Bronchial epithelial cell (primary cell): ENCODE data around the gene XPNPEP1. TPM values are rescaled to one million over a fixed set of nuclear protein-coding genes. Genes with fewer than 3 reads are reported as not detected.

Experiments used
- DNase-seq: peaks from one replicate; pipeline ENCODE4 v3.0.0-alpha.2; 2010; ENCODE audit warnings: low read depth
- FAIRE-seq: peaks from 2 replicates; lab custom pipeline; 2011; peaks lifted over from hg19 to GRCh38; lab: Jason Lieb, UNC
- H3K27me3 ChIP-seq: 2 replicates; pipeline ENCODE4 v1.5.1; 2011; ENCODE audit warnings: low read length; ENCODE audit not compliant: control insufficient read depth, insufficient read depth
- H3K36me3 ChIP-seq: 2 replicates; pipeline ENCODE4 v1.5.1; 2011; ENCODE audit warnings: low read length; ENCODE audit not compliant: control insufficient read depth, insufficient read depth
- H3K4me3 ChIP-seq: 2 replicates; pipeline ENCODE4 v1.5.1; 2011; ENCODE audit warnings: mild to moderate bottlenecking, low read depth, low read length, control low read depth
- total RNA-seq: library from RNA; depleted of rRNA; stranded (reverse); fragments of >200 nt; gene quantifications from 2 replicates; pipeline ENCODE4 v1.2.1, GENCODE V29; 2014
- TF ChIP-seq, protein P1 (sequence below): IDR thresholded peaks from 2 replicates; pipeline ENCODE4 v1.5.1; 2011; ENCODE audit warnings: mild to moderate bottlenecking, moderate library complexity, low read length, control low read depth, inconsistent platforms; ENCODE audit not compliant: insufficient read depth, severe bottlenecking

Gene XPNPEP1
- total RNA-seq, 1 donor from 2014 or later = 76.6 TPM

DNA sequence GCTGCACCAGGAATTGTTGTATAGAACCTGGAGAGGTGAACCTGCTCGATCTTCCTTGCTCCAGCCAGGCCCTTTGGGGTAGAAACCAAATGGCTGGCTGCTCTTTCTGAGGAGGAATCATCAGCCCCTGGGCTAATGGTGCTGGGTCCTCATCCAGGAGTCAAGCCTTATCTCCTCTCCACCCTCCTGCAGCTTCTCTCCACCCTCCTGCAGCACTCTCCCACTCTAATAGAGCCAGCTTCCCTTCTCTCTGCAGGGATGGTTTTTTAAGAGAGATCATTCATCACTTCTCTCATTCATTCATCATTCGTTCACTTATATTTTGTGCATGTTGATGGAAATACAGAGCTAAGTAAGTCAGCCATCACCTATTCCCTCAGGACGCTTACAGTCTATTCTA, 103.5 kb downstream of the XPNPEP1 start:
- TF ChIP-seq, protein P1, sequence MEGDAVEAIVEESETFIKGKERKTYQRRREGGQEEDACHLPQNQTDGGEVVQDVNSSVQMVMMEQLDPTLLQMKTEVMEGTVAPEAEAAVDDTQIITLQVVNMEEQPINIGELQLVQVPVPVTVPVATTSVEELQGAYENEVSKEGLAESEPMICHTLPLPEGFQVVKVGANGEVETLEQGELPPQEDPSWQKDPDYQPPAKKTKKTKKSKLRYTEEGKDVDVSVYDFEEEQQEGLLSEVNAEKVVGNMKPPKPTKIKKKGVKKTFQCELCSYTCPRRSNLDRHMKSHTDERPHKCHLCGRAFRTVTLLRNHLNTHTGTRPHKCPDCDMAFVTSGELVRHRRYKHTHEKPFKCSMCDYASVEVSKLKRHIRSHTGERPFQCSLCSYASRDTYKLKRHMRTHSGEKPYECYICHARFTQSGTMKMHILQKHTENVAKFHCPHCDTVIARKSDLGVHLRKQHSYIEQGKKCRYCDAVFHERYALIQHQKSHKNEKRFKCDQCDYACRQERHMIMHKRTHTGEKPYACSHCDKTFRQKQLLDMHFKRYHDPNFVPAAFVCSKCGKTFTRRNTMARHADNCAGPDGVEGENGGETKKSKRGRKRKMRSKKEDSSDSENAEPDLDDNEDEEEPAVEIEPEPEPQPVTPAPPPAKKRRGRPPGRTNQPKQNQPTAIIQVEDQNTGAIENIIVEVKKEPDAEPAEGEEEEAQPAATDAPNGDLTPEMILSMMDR = no peak
- Histone ChIP-seq H3K4me3 (no peak overlapping the region), H3K27me3 (no peaks in the 10 kb centered on the region), H3K36me3 (no peaks in the 10 kb centered on the region)
- FAIRE-seq (no peak), DNase-seq (no peak)

Other genes with a start within 250 kb of the XPNPEP1 start
- 39.5 and 44.2 TPM in 2 replicates for gene ADD3, start 84.5 kb upstream of the XPNPEP1 start, total RNA-seq